HepG2 (cell line): ENCODE measurements around the gene CNTN5. TPM values are rescaled to one million over a fixed set of nuclear protein-coding genes. Genes with fewer than 3 reads are reported as not detected.

Source experiments
- ARID4A ChIP-seq: sonication (generic); formaldehyde crosslinking; IDR thresholded peaks from 2 replicates; pipeline ENCODE4 v1.5.0; 2020; ENCODE audit warnings: mild to moderate bottlenecking, missing genetic modification reagents, borderline replicate concordance
- BRF2 ChIP-seq: sonication (generic); formaldehyde crosslinking; IDR thresholded peaks from 2 replicates; pipeline ENCODE4 v1.8.1; 2022; ENCODE audit warnings: mild to moderate bottlenecking, missing genetic modification reagents
- FOXA3 ChIP-seq: IDR thresholded peaks from 2 replicates; pipeline ENCODE4 v1.6.1; 2016; ENCODE audit warnings: missing genetic modification reagents, missing compliant biosample characterization
- HDAC2 ChIP-seq: sonication (generic); formaldehyde crosslinking; IDR thresholded peaks from 2 replicates; pipeline ENCODE4 v1.4.0; 2020; ENCODE audit warnings: missing genetic modification reagents
- HMGA1 ChIP-seq: sonication (generic); formaldehyde crosslinking; conservative IDR thresholded peaks from 2 replicates; pipeline ENCODE4 v1.4.0; 2020; ENCODE audit warnings: missing genetic modification reagents
- NFE2 ChIP-seq: sonication (generic); formaldehyde crosslinking; IDR thresholded peaks from 2 replicates; pipeline ENCODE4 v1.4.0; 2020; ENCODE audit warnings: missing genetic modification reagents
- RERE ChIP-seq: IDR thresholded peaks from 2 replicates; pipeline ENCODE4 v1.6.1; 2016; ENCODE audit warnings: low read depth, missing genetic modification reagents, missing compliant biosample characterization
- SRSF9 ChIP-seq: fragments of 200-400 bp; formaldehyde crosslinking; IDR thresholded peaks from 2 replicates; pipeline ENCODE4 v1.6.1; 2018; ENCODE audit warnings: borderline replicate concordance, mild to moderate bottlenecking, low read depth, low read length; ENCODE audit not compliant: insufficient read depth, poor library complexity, severe bottlenecking
- ZNF33A ChIP-seq: sonication (generic); formaldehyde crosslinking; IDR thresholded peaks from 2 replicates; pipeline ENCODE4 v1.5.1; 2020; ENCODE audit warnings: missing genetic modification reagents, mild to moderate bottlenecking, moderate library complexity, borderline replicate concordance
- ZNF543 ChIP-seq: sonication (generic); formaldehyde crosslinking; IDR thresholded peaks from 2 replicates; pipeline ENCODE4 v1.4.0; 2020; ENCODE audit warnings: mild to moderate bottlenecking, missing genetic modification reagents
- ZNF607 ChIP-seq: sonication (generic); formaldehyde crosslinking; IDR thresholded peaks from 2 replicates; pipeline ENCODE4 v1.5.1; 2020; ENCODE audit warnings: missing genetic modification reagents, mild to moderate bottlenecking, borderline replicate concordance
- ZNF891 ChIP-seq: sonication (generic); formaldehyde crosslinking; IDR thresholded peaks from 2 replicates; pipeline ENCODE4 v1.5.0; 2020; ENCODE audit warnings: mild to moderate bottlenecking, missing genetic modification reagents
- ZXDC ChIP-seq: sonication (generic); formaldehyde crosslinking; IDR thresholded peaks from 2 replicates; pipeline ENCODE4 v1.5.0; 2020; ENCODE audit warnings: mild to moderate bottlenecking, missing genetic modification reagents
- polyA plus RNA-seq, 8 experiments: library from polyadenylated mRNA; depleted of rRNA in 3 of 8; stranded (reverse) in 7 of 8; unstranded in 1 of 8; fragments of >200 nt; fragmentation: Illumina TruSeq in 4 of 8; extraction: Trizol in 4 of 8; gene quantifications; 2 replicates each; pipeline versions ENCODE4 v1.2.1 to v1.2.3, GENCODE V29; 2011 to 2016; ENCODE audit warnings: low read depth in 4 of 8, missing spikeins in 1 of 8, mixed read lengths in 1 of 8; ENCODE audit not compliant: insufficient read depth in 1 of 8
- total RNA-seq, 5 experiments: library from RNA; depleted of rRNA; stranded (reverse); fragments of >200 nt; fragmentation: Illumina TruSeq; extraction: Trizol; gene quantifications; 2 replicates each; pipeline ENCODE4 v1.2.3, GENCODE V29; 2016; ENCODE audit warnings: low read depth in 1 of 5

Gene CNTN5
- total and polyA plus RNA-seq, 2 of the 13 experiments (the other 11 are each of a cell fraction or from before 2014, with no cell fraction given): not detected

- TF ChIP-seq BRF2 (CRISPR knock-in tag) (no peak), SRSF9 (no peak), HDAC2 (CRISPR knock-in tag) (no peak), ZNF33A (no peak), ZNF891 (no peak), RERE (no peak), HMGA1 (CRISPR knock-in tag) (no peak), ZNF607 (CRISPR knock-in tag) (no peak), ZXDC (CRISPR knock-in tag) (no peak), ARID4A (CRISPR knock-in tag) (no peak), ZNF543 (CRISPR knock-in tag) (no peak), FOXA3 (CRISPR knock-in tag) (no peak), NFE2 (CRISPR knock-in tag) (no peak)
These were observed 610.9 kb downstream of the CNTN5 start (continued) for GRCh38 chr11:99631618-99632017.
